GM18870 (cell line): Measurements from ENCODE around the gene AADACL3.
"Not testable (repeated sequence)": the region's sequence is repeated elsewhere in the genome, so short reads cannot be mapped to it uniquely, and the experiment has no call there.

Experiments
- ATAC-seq: cut with Tn5 transposase; IDR thresholded peaks from one replicate; pipeline ENCODE4 v1.9.1; 2021; ENCODE audit warnings: moderate library complexity; ENCODE audit not compliant: unreplicated experiment

Gene AADACL3, protein sequence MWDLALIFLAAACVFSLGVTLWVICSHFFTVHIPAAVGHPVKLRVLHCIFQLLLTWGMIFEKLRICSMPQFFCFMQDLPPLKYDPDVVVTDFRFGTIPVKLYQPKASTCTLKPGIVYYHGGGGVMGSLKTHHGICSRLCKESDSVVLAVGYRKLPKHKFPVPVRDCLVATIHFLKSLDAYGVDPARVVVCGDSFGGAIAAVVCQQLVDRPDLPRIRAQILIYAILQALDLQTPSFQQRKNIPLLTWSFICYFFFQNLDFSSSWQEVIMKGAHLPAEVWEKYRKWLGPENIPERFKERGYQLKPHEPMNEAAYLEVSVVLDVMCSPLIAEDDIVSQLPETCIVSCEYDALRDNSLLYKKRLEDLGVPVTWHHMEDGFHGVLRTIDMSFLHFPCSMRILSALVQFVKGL

DNA sequence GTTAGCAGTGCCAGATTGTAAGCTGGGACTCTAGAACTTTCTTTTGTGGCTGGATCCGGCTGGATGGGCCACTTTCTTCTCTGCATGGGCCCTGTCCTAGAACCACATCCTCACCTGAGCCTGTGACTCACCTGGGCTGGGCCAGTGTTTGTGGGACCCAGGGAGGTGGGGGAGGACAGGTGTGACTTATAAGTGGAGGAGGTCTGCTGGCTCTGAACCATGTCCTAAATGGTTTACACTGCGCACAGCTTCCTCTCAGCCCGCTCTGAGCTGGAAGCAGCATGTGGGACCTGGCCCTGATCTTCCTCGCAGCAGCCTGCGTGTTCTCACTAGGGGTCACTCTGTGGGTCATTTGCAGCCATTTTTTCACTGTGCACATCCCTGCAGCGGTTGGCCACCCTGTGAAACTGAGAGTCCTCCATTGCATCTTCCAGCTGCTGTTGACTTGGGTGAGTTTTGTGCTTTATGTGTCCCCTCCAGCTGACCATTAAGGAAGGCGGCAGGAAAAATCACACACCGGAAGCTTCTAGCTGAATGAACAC is at the start of gene AADACL3:
Gene AADACL3 (plus strand): TSS at position 215 of the 542 bp plus-strand sequence. CDS start 67 bp downstream, at position 282.
- ATAC-seq = no peak

DNA sequence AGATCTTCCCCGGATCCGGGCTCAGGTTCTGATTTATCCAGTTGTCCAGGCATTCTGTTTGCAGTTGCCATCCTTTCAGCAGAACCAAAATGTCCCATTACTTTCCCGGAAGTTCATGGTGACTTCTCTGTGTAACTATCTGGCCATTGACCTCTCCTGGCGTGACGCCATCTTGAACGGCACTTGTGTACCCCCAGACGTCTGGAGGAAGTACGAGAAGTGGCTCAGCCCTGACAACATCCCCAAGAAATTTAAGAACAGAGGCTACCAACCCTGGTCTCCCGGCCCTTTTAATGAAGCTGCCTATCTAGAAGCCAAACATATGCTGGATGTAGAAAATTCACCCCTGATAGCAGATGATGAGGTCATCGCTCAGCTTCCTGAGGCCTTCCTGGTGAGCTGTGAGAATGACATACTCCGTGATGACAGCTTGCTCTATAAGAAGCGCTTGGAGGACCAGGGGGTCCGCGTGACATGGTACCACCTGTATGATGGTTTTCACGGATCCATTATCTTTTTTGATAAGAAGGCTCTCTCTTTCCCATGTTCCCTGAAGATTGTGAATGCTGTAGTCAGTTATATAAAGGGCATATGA is 49.7 kb upstream of the AADACL3 start:
- ATAC-seq = no peak

DNA sequence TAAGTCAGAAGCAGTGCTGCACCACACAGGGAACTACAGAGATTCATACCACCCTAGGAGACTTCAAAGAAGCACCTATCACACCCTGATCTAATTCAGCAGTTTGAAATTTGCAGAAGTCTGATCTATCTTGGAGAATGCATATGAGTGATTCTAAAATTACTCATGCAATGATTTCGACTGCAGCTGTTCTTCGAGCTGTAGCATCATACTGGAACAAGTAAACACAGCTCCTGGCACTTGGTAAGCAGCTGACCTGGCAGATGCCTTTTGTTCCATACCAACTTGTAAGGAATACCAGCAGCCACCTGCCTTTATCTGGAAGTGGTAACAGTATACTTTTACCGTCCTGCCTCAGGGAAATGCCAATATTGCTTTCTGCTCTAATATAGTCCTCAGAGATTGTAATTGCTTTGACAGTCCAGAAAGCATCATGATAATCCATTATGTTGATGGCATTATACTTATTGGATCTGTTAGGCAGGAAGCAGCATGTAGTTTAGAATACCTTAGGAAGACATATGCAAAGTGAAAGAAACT is 46.3 kb upstream of the AADACL3 start:
- no peak for ATAC-seq

DNA sequence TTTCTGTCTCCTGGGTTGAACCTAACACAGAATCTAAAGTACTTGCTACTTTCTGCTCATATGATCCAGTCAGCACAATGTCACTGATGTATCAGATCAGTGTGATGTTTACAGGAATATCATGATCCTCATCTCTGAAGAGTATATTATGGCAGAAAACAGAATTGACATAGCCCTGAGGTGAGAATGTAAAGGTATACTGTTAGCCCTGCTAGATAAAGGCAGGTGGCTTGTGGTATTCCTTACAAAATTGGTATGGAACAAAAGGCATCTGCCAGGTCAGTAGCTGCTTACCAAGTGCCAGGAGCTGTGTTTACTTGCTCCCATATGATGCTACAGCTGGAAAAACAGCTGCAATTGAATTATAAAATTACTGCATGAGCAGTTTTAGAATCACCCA is 41.6 kb upstream of the AADACL3 start:
- no peak for ATAC-seq

DNA sequence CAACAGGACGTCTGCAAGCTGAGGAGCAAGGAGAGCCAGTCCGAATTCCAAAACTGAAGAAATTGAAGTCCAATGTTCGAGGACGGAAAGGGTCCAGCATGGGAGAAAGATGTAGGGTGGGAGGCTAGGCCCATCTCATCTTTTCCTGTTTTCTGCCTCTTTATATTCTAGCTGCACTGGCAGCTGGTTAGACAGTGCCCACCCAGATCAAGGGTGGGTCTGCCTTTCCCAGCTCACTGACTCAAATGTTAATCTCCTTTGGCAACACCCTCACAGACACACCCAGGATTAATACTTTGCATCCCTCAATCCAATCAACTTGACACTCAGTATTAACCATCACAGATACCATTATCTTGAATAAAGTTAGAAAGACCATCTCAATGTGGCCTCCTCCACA is 39.8 kb upstream of the AADACL3 start:
- ATAC-seq = not testable (repeated sequence)

DNA sequence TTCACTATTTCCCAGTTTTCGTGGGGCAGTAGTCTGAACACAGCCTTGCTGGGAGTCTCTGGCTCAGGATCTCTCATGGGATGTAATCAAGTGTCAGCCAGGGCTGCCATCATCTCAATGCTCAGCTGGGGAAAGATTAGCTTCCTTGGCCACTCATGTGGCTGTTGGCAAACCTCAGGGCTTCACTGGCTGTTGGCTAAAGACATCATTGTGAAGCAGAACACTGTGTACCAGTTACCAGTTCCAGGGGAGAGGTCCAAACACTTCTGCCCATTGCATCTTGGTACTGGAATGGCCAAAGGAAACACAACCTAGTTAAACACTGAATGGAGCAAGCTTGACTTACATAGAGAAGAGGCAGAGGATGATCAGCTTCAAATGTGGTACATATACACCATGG is 38.3 kb upstream of the AADACL3 start:
- ATAC-seq = no peak

DNA sequence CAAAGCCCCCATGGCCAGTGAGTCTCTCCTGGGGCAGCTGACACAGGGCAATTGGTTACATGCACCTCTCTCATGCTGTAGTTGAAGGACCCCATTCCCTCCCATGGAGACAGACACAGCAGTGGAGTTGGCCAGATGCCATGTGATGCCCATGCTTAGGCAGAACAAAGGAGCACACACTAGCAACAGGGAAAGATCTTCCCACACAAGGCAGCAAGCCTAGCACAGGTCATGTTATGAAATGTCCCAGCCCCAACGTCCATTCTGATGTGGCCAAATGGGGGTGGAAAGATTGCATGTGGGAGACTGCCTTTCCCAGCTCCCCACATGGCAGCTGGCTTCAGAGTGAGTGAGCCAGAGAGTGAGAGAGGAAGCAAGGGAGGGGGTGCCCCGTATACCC is 37.6 kb upstream of the AADACL3 start:
- ATAC-seq = no peak

DNA sequence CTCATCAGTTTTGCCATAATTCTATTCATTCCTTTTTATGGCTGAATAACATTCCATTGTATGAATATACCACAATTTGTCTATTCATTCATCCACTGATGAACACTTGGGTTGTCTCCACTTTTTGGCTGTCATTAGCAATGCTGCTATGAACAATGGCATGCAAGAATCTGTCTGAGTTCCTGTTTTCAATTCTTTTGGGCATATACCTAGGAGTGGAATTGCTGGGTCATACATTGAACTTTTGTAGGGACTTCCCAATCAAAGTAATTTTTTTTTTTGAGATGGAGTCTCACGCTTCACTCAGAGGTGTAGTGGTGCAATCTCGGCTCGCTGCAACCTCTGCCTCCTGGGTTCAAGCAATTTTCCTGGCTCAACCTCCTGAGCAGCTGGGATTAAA is 37.1 kb upstream of the AADACL3 start:
- no peak for ATAC-seq

DNA sequence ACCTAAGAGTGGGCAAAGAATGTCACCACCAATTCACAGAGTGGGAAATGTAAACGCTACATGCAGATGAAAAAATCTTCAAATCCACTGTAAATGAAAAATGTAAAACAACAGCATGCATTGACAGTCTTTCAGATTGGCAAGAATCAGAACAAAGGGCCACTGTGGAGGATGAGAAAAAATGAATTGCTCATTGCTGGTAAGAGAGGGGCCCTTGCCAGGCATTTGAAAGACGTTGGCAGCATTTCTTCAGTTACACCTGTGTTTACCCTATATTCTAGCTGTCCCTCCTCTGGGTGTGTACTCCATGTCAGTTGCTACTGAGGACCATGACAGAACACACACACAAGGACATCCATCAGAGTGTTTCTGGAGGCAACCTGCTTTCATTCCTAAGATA is 25.8 kb upstream of the AADACL3 start:
- ATAC-seq = no peak

DNA sequence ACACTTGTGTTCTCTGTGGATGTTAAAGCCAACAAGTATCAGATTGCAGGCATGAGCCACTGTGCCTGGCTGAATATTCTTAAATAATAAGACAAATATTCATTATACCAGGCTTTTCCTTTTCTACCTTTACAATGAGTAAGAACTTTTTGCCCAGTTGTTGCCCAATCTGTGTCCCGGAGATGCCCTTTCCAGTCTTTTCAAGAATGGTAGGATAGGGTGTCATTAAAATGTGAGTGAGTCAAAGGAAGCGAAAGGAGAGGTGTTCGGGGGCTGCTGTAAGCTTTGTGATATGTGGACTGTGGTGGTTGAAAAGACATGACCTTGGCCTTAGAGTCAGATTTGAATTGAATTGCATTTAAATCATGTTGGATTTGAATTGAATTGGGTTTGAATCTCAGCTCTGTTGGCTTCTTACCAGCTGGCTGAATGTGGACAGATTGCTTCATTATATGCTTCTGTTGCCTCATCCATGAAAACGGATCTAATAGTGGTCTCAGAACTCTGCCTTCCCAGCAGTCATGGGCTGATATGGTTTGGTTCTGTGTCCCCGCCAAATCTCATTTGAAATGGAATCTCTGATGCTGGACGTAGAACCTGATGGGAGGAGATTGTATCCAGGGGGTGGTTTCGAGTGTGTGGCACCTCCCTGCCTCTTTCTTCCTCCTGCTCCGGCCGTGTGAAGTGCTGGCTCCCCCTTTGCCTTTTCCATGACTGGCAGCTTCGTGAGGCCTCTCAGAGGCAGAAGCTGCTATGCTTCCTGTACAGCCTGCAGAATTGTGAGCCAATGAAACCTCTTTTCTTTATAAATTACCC is 22.7 kb upstream of the AADACL3 start:
- ATAC-seq = no peak

DNA sequence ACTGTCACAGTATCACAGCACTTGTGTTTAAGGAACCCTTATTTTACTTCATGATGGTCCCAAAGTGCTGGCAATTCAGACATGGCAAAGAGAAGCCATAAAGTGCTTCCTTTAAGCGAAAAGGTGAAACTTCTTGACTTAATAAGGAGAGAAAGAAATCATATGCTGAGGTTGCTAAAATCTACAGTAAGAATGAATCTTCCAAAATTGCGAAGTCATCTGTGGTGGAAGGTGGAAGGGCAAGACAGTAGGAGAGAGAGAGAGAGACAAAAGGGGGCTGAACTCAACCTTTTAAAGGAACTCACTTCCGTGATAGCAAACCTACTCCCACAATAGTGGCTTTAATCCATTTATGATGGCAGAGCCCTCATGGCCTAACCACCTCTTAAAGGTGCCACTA is 19.3 kb upstream of the AADACL3 start:
- ATAC-seq = no peak

DNA sequence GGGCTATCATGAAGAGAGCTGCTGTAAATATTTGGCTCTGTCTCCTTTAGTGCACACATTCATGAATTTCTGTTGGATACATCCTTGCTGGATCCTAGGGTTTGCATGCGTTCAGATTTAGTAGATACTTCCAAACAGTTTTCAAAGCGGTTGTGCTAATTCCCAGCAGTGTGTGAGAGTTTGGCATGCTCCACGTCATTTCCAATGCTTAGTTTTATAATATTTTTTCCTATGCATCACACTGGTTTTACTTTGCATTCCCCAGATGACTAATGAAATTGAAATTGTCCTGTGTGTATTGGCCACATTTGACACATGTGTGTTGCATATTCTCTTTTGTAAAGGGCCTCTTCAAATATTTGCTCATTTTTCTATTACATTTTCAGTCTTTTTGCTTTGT is 18.5 kb upstream of the AADACL3 start:
- ATAC-seq = no peak

DNA sequence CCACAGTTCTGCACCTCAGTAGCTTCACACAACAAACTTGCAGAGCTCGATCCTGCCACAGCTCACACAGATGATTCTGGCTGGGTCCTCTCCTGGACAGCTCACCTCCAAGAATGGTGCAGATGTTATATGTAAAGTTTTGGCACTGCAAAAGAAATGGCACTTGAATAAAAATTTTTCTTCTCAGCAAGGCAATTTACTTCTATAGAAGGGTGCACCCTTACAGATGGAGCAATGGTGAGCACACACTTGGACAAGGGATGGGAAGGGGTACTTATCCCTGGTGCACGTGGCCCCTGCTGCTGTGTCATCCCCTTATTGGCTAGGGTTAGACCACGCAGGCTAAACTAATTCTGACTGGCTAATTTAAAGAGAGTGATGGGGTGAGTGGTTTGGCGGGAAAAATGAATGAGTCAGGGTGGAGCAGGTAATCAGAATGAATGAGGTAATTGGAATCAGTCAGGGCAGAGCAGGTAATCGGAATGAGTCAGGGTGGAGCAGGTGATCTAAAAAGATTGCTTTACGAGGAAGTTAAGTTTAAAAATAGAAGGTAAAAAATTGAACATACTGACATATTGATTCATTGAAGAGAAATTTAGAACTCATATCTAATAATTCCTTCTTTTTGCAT is 12.0 kb upstream of the AADACL3 start:
- no peak for ATAC-seq

DNA sequence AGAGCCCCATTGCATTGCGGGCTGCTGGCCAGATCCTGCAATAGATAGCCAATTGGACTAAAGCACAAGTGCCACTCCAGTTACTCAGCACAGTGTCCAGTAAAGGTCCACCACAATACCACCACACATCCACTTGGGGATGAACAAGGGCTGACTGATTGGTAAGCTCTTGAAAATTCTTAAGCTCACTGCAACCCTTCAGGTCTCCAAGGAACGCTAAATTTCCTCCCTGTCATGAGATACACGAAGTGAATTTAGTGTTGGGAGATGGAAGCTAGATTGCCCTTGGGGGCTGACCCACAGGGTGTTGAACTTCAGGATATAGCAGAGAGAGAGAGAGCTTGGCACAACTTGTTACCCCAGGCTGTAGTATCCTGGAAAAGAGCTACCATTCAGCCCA is 9.8 kb upstream of the AADACL3 start:
- no peak for ATAC-seq

DNA sequence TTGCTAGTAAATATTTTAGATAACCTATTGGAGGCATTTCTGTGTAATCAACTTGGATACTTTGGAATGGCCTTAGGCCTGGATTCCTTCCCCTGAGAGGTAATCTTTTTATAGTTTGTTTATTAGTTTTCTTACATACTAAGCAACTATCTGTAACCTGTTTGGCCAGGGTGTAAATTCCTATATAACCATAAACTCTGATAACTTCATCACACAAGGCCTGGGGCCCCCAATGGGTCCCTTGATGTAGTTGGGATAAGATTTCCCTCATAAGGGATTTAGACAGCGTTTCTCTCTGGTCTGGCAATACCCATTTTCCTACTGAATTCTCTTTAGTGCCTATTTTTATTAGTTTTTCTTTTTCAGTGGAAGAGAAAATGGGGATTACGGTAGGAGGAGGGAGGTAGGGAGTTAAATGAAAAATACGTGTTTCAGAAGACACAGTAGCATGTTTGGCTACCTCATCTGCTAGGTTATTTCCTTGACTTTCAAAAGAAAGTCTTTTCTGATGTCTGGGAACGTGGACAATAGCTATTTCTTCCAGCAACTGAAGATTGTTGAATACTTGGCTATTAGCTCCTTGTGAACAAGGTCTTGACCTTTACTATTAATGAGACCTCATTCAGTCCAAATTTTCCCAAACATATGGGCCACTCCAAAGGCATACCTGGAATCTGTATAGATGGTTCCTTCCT is 7.4 kb upstream of the AADACL3 start:
- no peak for ATAC-seq

DNA sequence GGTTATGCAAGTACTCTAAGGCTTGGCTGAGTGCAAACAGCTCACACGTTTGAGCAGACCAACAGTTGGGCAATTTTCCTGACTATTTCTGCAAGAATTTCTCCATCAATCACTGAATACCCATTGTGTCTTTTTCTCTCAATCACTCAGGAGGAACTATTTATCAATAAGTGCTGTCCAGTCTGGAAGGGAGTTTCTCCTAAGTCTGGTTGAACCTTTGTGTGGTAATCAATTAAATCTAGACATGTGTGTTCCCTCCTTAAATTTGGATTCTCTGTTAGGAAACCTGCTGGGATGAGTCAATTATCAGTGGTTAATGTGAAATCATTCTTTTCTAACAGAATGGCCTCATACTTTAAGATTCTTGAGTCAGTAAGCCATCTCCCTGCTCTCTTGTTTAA is 6.8 kb upstream of the AADACL3 start:
- ATAC-seq = no peak

DNA sequence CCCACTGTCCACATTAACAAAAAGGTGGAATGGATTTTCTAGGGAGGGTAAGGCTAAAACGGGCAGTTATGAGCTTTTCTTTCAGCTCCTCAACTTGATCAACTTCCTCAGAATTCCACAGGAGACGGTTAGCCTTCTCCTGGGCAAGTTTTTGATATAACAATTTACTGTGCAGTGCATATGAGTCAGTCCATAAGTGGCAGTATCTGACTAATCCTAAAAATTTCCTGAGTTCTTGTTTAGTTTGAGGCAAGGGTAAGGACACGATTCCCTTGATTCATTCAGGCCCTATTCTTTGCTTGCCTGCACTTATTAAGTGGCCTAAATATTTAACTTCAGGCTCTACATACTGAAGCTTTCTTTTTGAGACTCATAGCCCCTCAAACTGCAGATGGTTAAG is 6.2 kb upstream of the AADACL3 start:
- no peak for ATAC-seq

DNA sequence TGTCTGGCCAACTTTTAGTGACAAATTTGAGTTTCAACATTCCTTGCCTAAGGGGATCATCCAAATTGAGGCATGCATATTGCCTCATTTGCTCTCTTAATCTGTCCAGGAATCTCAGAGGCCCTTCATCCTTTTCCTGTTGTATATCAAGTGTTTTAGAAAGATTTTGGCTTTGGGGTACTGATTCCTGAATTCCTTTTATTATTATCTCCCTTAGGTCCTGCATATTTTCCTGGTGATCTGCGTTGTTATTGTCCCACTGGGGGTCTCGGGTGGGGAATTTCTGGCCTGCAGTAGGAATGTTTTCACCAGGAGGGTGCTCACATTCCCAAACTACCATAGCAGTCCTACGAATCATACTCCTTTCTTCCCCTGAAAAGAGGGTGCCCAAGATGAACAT is 4.4 kb upstream of the AADACL3 start:
- no peak for ATAC-seq

DNA sequence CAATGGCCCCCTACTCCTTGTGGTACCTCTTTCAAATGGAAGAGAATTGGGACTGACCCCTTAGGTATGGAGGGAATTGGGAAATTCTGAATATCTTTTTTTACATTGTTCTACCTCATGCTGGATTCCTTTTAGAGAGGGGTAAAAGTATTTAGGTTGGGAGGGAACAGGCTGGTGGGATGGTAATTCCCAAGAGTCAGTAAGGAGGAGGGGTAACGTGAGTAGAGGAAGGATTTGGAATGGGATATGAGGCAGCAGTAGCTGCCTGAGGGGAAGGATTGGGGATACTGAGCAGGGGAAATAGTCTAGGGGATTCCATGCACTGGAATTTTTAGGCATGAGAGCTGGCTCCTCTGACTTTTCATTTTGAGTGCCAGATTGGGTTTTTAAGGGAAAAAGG is 3.8 kb upstream of the AADACL3 start:
- no peak for ATAC-seq

DNA sequence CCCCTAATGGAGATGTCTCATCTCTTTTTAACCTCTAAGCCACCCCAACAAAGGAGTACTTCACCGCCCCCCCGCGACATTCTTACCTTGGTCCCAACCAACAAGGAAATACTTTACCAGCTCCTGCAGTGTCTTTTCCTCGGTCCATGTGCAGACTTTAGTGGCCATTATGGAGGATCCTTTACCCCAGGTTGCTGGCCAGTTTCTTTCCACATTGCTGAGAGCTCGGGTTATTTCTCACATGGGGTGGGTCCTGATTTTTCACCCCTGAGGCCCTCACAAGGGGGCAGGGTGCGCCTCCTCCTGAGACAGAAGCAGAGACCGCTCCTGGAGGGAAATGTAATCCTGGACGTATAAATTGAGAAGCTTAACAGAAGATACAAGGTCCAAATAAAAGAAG is 3.0 kb upstream of the AADACL3 start:
- no peak for ATAC-seq
